H7 (cell line): ENCODE data around the gene SART3. TPM values are rescaled to one million over a fixed set of nuclear protein-coding genes. Genes with fewer than 3 reads are reported as not detected.
A peak's percentile ranks its signal among the peaks of the same experiment; 100 is the strongest.
"Not testable (repeated sequence)": the region's sequence is repeated elsewhere in the genome, so short reads cannot be mapped to it uniquely, and the experiment has no call there.

Source experiments
- DNase-seq: peaks from one replicate; pipeline ENCODE4 v3.0.0; 2012
- H3K27me3 ChIP-seq: 2 replicates; pipeline ENCODE4 v1.6.0; 2011; ENCODE audit warnings: mild to moderate bottlenecking, low read length; ENCODE audit not compliant: control insufficient read depth, insufficient read depth
- H3K36me3 ChIP-seq: replicated peaks from 2 replicates; pipeline ENCODE4 v1.5.1; 2011; ENCODE audit warnings: low read length; ENCODE audit not compliant: control insufficient read depth, insufficient read depth
- H3K4me3 ChIP-seq: 2 replicates; pipeline ENCODE4 v1.5.1; 2011; ENCODE audit warnings: low read depth, mild to moderate bottlenecking, control low read depth, low read length, moderate library complexity; ENCODE audit not compliant: insufficient read depth
- total RNA-seq: library from RNA; depleted of rRNA; stranded (reverse); fragments of >200 nt; shearing (Covaris generic); gene quantifications from 2 replicates; pipeline ENCODE4 v1.2.3, GENCODE V29; 2014

SART3 gene
- total RNA-seq, 1 experiment from 2014 or later, result 89.7 TPM

- Histone ChIP-seq H3K4me3 (no peak overlapping the region), H3K36me3 (no peaks in the 10 kb centered on the region), H3K27me3 (no peaks in the 10 kb centered on the region)
- DNase-seq, result no peak
Measured at GRCh38 chr12:108578264-108578663, 17.3 kb upstream of the SART3 start.

GRCh38 chr12:108577458-108577857 lies 16.5 kb upstream of the SART3 start:
- DNase-seq, result no peak
- Histone ChIP-seq H3K36me3 (no peaks in the 10 kb centered on the region), H3K4me3 (no peak overlapping the region), H3K27me3 (no peaks in the 10 kb centered on the region)

GRCh38 chr12:108576660-108577234 lies 15.8 kb upstream of the SART3 start:
- H3K36me3 ChIP-seq, result no peaks in the 10 kb centered on the region
- no peaks in the 10 kb centered on the region for H3K27me3 ChIP-seq
- H3K4me3 ChIP-seq, result no peak overlapping the region
- DNase-seq, result no peak

- Histone ChIP-seq H3K27me3 (no peaks in the 10 kb centered on the region), H3K36me3 (no peaks in the 10 kb centered on the region), H3K4me3 (no peak overlapping the region)
- DNase-seq, result no peak
Measured at GRCh38 chr12:108575199-108575912, 14.4 kb upstream of the SART3 start.

- not testable (repeated sequence) for DNase-seq, H3K27me3 ChIP-seq, H3K36me3 ChIP-seq, H3K4me3 ChIP-seq
Measured at GRCh38 chr12:108574276-108574675, 13.3 kb upstream of the SART3 start.

- H3K4me3 ChIP-seq, result no peak overlapping the region
- H3K36me3 ChIP-seq, result peaks cover 2% of the 10 kb centered on the region; the same call in 1 of the 2 replicates
- no peaks in the 10 kb centered on the region for H3K27me3 ChIP-seq
- no peak for DNase-seq
Measured at GRCh38 chr12:108573317-108573716, 12.3 kb upstream of the SART3 start.

GRCh38 chr12:108572166-108572790 lies 11.3 kb upstream of the SART3 start:
- DNase-seq, result no peak
- no peaks in the 10 kb centered on the region for H3K27me3 ChIP-seq
- H3K4me3 ChIP-seq, result no peak overlapping the region
- peaks cover 11% of the 10 kb centered on the region for H3K36me3 ChIP-seq

- no peak for DNase-seq
- Histone ChIP-seq H3K27me3 (no peaks in the 10 kb centered on the region), H3K36me3 (peaks cover 17% of the 10 kb centered on the region), H3K4me3 (no peak overlapping the region)
Measured at GRCh38 chr12:108571609-108572165, 10.7 kb upstream of the SART3 start.

- no peak overlapping the region for H3K4me3 ChIP-seq
- H3K36me3 ChIP-seq, result peaks cover 24% of the 10 kb centered on the region
- DNase-seq, result peak; percentile 46
- no peaks in the 10 kb centered on the region for H3K27me3 ChIP-seq
Measured at GRCh38 chr12:108570743-108571608, 10.0 kb upstream of the SART3 start.

GRCh38 chr12:108568338-108569154 lies 7.6 kb upstream of the SART3 start:
- H3K36me3 ChIP-seq, result peaks cover 39% of the 10 kb centered on the region

GRCh38 chr12:108567406-108568337 lies 6.7 kb upstream of the SART3 start:
- Histone ChIP-seq H3K27me3 (no peaks in the 10 kb centered on the region), H3K4me3 (no peak overlapping the region), H3K36me3 (peaks cover 39% of the 10 kb centered on the region)
- no peak for DNase-seq

More at GRCh38 chr12:108568338-108569154, 7.6 kb upstream of the SART3 start:
- H3K4me3 ChIP-seq, result no peak overlapping the region
- no peaks in the 10 kb centered on the region for H3K27me3 ChIP-seq
- no peak for DNase-seq

- H3K4me3 ChIP-seq, result no peak overlapping the region
- H3K27me3 ChIP-seq, result no peaks in the 10 kb centered on the region
- no peak for DNase-seq
- H3K36me3 ChIP-seq, result peaks cover 39% of the 10 kb centered on the region
Measured at GRCh38 chr12:108566452-108566851, 5.5 kb upstream of the SART3 start.

- no peak for DNase-seq
- no peaks in the 10 kb centered on the region for H3K27me3 ChIP-seq
- no peak overlapping the region for H3K4me3 ChIP-seq
- peaks cover 39% of the 10 kb centered on the region for H3K36me3 ChIP-seq
Measured at GRCh38 chr12:108565976-108566375, 5.0 kb upstream of the SART3 start.
